Thoracic aorta (tissue), 2 donors: ENCODE data around the gene COL4A6. TPM values are rescaled to one million over a fixed set of nuclear protein-coding genes. Genes with fewer than 3 reads are reported as not detected.

Source experiments
- ATAC-seq: fragments of 150-250 bp; one replicate; pipeline ENCODE4 v1.8.0; 2017; ENCODE audit warnings: low read depth; ENCODE audit not compliant: insufficient number of reproducible peaks, low FRiP score
- DNase-seq: peaks from one replicate; pipeline ENCODE4 v3.0.0-alpha.2; 2020; ENCODE audit warnings: low spot score
- H3K27ac ChIP-seq, 2 donors: fragments of 200-600 bp; sonication (generic); 1 replicate in 1 of 2; 2 replicates in 1 of 2; pipeline ENCODE4 v1.5.1; 2016; ENCODE audit warnings: mild to moderate bottlenecking in 2 of 2, moderate library complexity in 2 of 2
- H3K27me3 ChIP-seq: fragments of 200-600 bp; sonication (generic); replicated peaks from 2 replicates; pipeline ENCODE4 v1.6.0; 2016; ENCODE audit warnings: mild to moderate bottlenecking; ENCODE audit not compliant: insufficient read depth
- H3K36me3 ChIP-seq: fragments of 200-600 bp; sonication (generic); one replicate; pipeline ENCODE4 v1.5.1; 2016
- H3K4me1 ChIP-seq, 2 donors: fragments of 200-600 bp; sonication (generic); 1 replicate in 1 of 2; 2 replicates in 1 of 2; pipeline versions ENCODE4 v1.5.1 to v1.6.0; 2016; ENCODE audit warnings: low read depth in 2 of 2, mild to moderate bottlenecking in 1 of 2; ENCODE audit not compliant: control insufficient read depth in 1 of 2
- H3K4me3 ChIP-seq: fragments of 200-600 bp; sonication (generic); 2 replicates; pipeline ENCODE4 v1.5.1; 2016; ENCODE audit warnings: mild to moderate bottlenecking
- H3K9me3 ChIP-seq: fragments of 200-600 bp; sonication (generic); 2 replicates; pipeline ENCODE4 v1.5.1; 2016
- CTCF ChIP-seq: fragments of 200-600 bp; sonication (generic); IDR thresholded peaks from one replicate; pipeline ENCODE4 v1.5.1; 2019; ENCODE audit warnings: antibody characterized with exemption
- total RNA-seq, 2 donors: library from RNA; depleted of rRNA; stranded (reverse); fragments of >200 nt; gene quantifications; one replicate each; pipeline versions ENCODE4 v1.1.0 to v1.2.3, GENCODE V29; 2016

COL4A6 gene
- total RNA-seq, 2 donors from 2014 or later = 1.3 to 2.2 TPM

GRCh38 chrX:108312011-108312410, 126.2 kb downstream of the COL4A6 start:
- TF ChIP-seq CTCF = no peak
- Histone ChIP-seq H3K36me3 (no peaks in the 10 kb centered on the region), H3K4me1 (no peaks in the 10 kb centered on the region), H3K9me3 (no peaks in the 10 kb centered on the region), H3K27ac (no peak overlapping the region), H3K4me3 (no peak overlapping the region), H3K27me3 (no peaks in the 10 kb centered on the region)
- no peak for ATAC-seq
- DNase-seq = no peak

GRCh38 chrX:108310506-108310905, 127.7 kb downstream of the COL4A6 start:
- no peaks in the 10 kb centered on the region for H3K4me1 ChIP-seq
- H3K27ac ChIP-seq = no peak overlapping the region
- H3K36me3 ChIP-seq = no peaks in the 10 kb centered on the region
- H3K27me3 ChIP-seq = no peaks in the 10 kb centered on the region
- H3K9me3 ChIP-seq = no peaks in the 10 kb centered on the region
- no peak overlapping the region for H3K4me3 ChIP-seq
- no peak for TF ChIP-seq CTCF
- ATAC-seq = no peak
- DNase-seq = no peak

- no peaks in the 10 kb centered on the region for H3K4me1 ChIP-seq
Observed at GRCh38 chrX:108309144-108309543, 129.1 kb downstream of the COL4A6 start.

GRCh38 chrX:108307132-108308085, 130.8 kb downstream of the COL4A6 start:
- Histone ChIP-seq H3K36me3 (no peaks in the 10 kb centered on the region), H3K9me3 (no peaks in the 10 kb centered on the region), H3K4me1 (no peaks in the 10 kb centered on the region), H3K27me3 (no peaks in the 10 kb centered on the region), H3K27ac (no peak overlapping the region), H3K4me3 (no peak overlapping the region)
- ATAC-seq (no peak), DNase-seq (no peak)
- no peak for TF ChIP-seq CTCF

More at GRCh38 chrX:108309144-108309543, 129.1 kb downstream of the COL4A6 start:
- Histone ChIP-seq H3K4me3 (no peak overlapping the region), H3K27me3 (no peaks in the 10 kb centered on the region), H3K36me3 (no peaks in the 10 kb centered on the region), H3K27ac (no peak overlapping the region), H3K9me3 (no peaks in the 10 kb centered on the region)
- DNase-seq (no peak), ATAC-seq (no peak)
- no peak for TF ChIP-seq CTCF

- DNase-seq = no peak
- H3K4me3 ChIP-seq = no peak overlapping the region
- H3K9me3 ChIP-seq = no peaks in the 10 kb centered on the region
- no peaks in the 10 kb centered on the region for H3K27me3 ChIP-seq
- TF ChIP-seq CTCF = no peak
- H3K27ac ChIP-seq = no peak overlapping the region
- no peaks in the 10 kb centered on the region for H3K4me1 ChIP-seq
- no peaks in the 10 kb centered on the region for H3K36me3 ChIP-seq
- no peak for ATAC-seq
Observed at GRCh38 chrX:108306086-108306485, 132.1 kb downstream of the COL4A6 start.
